Measurements from ENCODE around the gene SCD5.

GRCh38 chr4:82745173-82745842, 53.3 kb downstream of the SCD5 start:
- TF ChIP-seq EZH2 (IDR thresholded peaks at IDR 0.05; ENCODE audit: borderline replicate concordance, low read depth, low read length, severe bottlenecking) = no peak
- no peak for TF ChIP-seq CTCF (IDR thresholded peaks at IDR 0.05; ENCODE audit: extremely low read depth in 1 of 2, insufficient read depth in 1 of 2, low read depth in 1 of 2, low read length in 2 of 2)
- no peak for TF ChIP-seq POLR2A (IDR thresholded peaks at IDR 0.05; ENCODE audit: low read depth, low read length)
- TF ChIP-seq JUN (IDR thresholded peaks at IDR 0.05; ENCODE audit: borderline replicate concordance, insufficient read depth, insufficient read length, low read depth) = no peak
- no peak for TF ChIP-seq GATA2 (IDR thresholded peaks at IDR 0.05; ENCODE audit: insufficient read depth, insufficient read length, low read depth, low read length)
- TF ChIP-seq POLR2AphosphoS5 (IDR thresholded peaks at IDR 0.05; ENCODE audit: insufficient read depth, low read depth, low read length) = no peak
- TF ChIP-seq MAX (IDR thresholded peaks at IDR 0.05; ENCODE audit: insufficient read depth, insufficient read length) = no peak
- TF ChIP-seq MYC (IDR thresholded peaks at IDR 0.05; ENCODE audit: low read depth, low read length) = no peak

Data from endothelial cell of umbilical vein (primary cell).